NCI-H2029 treated with DMSO at 0.1 percent for 48 hours (cell line): ENCODE results near the gene ADGRD2.
A peak's percentile ranks its signal among the peaks of the same experiment; 100 is the strongest.
"Not testable (repeated sequence)": the region's sequence is repeated elsewhere in the genome, so short reads cannot be mapped to it uniquely, and the experiment has no call there.

ENCODE experiments used
- DNase-seq: peaks from one replicate; lab custom pipeline; 2025; lab: John Stamatoyannopoulos, UW

Gene ADGRD2

DNA sequence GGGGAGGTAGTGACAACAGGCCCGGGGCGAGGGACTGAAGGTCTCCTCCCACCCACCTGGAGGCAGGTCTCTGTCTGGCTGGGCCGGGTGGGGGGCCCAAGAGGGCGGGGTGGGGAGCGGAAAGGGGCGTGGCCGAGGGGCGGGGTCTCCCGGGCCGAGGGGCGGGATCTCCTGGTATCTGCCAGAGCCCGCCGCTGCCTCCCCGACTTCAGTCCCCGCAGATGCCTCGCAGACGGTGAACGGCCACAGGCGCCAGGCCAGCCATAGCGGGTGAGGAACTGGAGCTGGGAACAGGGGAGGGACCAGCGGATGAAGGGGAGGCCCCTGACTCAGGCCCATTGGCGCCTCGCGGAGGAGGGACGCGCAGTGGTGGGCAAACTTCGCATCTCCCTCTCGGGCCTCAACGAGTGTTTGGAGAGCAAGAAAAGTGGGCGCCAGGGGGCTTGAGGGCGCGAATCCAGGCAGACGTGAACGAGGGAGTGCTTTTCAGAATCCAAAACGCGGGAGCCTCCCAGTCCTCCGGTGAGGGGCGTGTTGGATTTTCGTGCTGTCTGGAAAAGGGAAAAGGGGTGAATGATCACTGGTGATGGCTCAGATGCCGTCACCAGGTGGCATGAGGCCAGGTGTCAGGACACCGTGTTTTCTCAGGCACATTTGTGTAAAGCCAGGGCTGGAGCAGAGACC is at the start of gene ADGRD2:
Gene ADGRD2 (plus strand): TSS at position 211 of the 684 bp plus-strand sequence. CDS start 1,216 bp downstream, outside the sequence.
- no peak for DNase-seq

GRCh38 chr9:124403246-124403645 is 47.0 kb upstream of the ADGRD2 start:
- no peak for DNase-seq

DNA sequence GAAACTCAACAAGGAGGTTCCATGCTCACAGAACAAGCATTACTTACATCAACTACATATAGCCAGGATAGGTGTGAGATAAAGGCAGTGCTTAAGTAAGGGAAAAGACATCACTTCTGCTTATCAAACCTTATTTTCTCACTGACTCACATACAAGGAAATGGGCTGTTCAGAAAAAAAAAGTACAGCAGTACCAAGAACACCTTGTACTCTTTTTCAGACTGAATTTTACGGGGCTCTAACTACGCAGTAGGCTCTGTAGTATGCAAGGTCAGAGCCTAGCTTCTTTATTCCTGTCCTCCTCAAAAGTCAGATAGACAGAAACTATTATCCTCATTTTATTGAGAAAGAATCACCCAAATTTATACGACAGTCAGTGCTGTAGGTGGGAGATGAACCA is 40.8 kb upstream of the ADGRD2 start:
- no peak for DNase-seq

DNA sequence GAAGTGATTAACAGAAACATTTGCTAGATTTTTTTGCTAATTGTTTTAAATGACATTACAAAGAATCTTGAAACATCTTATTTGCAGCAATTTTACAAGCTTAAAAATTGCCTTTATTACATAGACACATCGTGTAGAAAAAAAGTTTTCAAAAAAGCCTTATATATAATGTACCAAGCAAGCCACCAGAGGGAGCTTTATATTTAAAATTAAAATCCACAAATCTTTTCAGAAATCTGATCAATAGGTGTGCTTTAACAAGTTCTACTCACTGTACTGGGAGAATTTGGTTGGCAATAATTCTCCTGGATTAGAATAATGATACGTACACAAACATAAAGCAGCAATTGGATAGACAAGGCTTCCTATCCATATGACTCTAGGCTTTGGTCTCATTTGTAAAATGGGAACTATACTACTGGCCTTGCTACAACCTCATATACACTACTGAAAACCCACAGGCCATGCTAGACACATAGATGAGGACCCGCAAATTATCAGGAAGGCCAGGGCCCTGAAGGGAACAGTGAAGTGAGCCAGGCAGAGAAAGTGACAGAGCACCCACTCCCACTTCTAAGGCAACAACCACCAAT is 39.8 kb upstream of the ADGRD2 start:
- no peak for DNase-seq

- no peak for DNase-seq
These were observed 38.6 kb upstream of the ADGRD2 start for GRCh38 chr9:124411514-124412227.

GRCh38 chr9:124412228-124412575 is 38.0 kb upstream of the ADGRD2 start:
- DNase-seq = no peak

DNA sequence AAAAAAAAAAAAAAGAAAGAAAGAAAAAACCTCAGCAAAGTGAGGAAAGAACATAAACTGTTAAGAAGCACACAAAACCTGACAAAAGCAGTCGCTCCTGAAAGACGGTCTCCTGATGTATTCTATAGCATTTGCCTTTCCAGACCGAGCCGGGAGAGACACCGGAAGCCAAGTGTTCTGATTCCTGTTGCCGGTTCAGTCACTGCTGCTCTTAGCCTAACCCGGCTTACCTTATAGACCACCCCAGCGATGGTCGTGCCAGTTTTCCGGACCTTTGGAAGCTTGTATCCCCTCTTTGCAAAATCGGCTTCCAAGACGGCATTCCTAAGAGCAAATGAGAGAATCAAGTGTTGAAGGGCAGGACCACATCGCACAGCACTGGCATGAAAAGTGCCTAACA is 35.6 kb upstream of the ADGRD2 start:
- DNase-seq = no peak

- DNase-seq = peak; percentile 93
These were observed 35.0 kb upstream of the ADGRD2 start, which contains the start of gene PSMB7 for GRCh38 chr9:124415102-124415851. Gene PSMB7, minus strand, starts transcription at chr9:124415442. Its CDS starts 17 bp downstream, at chr9:124415425.

DNA sequence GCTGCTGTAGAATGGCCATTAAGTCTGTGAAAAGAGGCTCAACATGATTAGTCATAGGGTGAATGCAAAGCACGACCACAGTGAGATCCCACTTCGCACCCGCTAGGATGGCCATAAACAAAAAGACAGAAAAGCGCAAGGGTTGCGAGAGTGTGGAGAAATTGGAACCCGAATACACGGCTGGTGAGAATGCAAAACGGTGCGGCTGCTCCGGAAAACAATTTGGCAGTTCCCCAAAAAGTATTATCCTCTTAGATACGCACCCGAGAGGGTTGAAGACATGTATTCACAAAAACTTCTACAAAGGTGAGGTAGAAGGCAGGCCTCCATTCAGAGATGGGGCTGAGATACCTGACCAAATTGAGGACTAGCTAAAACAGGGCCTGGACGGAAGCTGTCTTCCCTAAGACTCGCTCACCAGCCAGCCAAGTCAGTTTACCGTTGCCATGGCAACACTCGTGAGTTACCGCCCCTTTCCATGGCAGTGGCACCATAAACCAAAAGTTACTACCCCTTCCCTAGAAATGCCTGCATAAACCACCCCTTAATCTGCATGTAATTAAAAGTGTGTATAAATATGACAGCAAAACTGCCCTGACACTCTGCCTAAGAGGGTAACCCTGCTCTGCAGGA is 34.3 kb upstream of the ADGRD2 start:
- DNase-seq = no peak

DNA sequence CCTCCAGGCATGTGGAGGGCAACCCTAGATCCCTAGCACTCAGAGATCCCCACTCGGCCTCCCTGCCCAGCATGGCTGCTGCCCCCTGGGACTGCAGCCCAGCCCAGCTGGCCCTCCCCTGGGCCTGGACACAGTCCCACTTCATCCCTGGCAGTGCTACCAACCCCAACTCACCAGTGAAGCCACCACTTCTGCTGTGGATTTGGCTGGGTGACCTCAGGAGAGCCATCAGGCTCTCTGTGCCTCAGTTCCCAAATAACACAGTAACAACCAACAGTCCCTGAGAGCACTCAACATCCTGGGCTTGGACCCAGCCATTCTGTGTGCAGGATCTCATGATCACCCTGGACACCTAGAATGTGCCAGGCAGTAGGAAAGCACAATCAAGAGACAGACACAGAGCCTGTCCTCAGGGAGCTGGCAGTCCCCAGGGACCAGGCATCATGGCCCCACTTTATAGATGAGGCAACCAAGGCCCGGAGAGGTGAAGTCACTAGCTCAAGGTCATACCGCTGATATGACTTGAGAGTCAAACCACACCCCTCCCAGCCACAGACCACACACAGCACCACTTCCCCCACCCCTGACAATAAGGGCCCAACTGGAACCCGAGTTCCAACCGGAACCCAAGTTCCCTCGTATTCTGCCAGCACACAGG is 30.3 kb upstream of the ADGRD2 start:
- DNase-seq = no peak

DNA sequence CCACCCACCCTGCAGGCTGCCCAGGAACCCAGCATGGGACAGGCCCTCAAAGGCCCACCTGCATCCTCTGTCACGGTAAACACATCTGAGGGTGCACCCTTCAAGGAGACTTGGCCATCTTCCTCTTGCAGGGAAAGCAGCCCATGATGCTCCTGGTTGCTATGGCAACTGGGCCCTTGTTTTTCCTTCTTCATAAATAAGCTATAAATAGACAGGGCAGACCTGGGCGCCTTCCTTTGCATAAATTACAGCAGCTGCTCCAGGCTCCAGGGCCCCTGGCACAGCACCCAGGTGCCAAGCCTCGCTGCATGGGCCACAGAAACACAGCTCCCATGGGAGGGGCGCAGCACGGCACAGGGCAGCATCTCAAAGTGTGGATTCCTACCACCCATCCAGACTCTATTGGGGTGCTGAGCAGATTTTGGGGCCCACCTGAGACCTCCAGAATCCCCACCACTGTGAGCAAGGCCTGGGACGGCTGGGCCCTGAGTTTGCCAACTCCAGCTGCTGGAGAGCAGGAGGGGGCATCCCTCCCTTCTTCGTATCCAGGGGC is 29.2 kb upstream of the ADGRD2 start:
- DNase-seq = peak; percentile 87

DNA sequence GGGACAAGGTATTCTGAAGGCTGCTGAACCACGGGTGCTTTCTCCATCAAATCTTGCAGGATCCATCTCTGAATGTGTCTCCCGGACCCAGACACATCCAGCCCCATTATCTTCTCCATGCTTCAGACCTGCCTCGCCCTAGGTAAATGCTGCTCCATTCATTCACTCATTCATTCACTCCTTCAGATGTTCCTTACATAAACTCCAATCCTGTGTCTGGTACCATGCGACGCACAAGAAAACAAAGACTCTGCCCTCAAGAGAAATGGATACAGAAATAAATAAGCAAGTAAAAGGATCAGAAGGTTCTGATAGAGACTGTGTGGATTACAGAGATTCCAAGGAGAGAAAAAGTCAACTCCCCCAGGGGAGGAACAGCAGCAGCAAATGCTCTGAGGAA is 27.1 kb upstream of the ADGRD2 start:
- DNase-seq = no peak

DNA sequence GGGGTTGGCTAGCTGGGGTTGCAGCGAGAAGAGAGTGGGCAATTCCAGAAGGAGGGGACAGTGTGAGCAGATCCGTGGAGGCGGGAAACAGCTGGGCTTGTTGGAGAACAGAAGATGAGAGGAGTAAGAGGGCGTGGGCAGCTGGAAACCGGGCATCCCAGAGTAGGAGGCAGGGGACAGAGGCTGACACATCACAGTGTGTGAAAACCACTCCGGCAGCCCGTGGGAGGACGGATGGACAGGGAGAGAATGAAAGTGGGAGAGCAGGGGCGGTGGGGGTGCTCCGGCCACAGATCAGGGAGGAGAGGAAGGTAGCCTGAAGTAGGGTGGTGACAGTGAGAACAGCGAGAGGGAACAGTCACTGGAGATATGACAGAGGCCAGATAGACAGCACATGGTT is 26.7 kb upstream of the ADGRD2 start:
- no peak for DNase-seq

- not testable (repeated sequence) for DNase-seq
These were observed 24.5 kb upstream of the ADGRD2 start for GRCh38 chr9:124425733-124426132.

DNA sequence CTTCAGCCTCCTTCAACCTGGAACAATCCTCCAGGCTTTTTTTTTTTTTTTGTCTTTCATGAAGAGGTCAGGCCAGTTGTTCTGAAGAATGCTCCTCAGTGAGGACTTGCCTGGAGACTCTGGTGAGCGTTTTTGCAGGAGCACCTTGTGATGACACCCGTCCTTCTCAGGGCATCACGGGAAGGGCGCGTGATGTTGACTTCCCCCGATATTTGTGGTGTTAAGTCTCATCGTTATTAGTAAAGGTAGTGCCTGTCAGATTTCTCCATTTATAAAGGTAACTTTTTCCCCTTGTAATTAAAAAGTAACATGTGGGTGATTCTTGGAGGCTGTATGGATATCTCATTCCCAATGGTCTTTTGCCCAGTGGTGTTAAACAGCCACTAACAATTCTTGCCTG is 23.9 kb upstream of the ADGRD2 start:
- no peak for DNase-seq

GRCh38 chr9:124427281-124427680 is 23.0 kb upstream of the ADGRD2 start:
- DNase-seq = no peak

DNA sequence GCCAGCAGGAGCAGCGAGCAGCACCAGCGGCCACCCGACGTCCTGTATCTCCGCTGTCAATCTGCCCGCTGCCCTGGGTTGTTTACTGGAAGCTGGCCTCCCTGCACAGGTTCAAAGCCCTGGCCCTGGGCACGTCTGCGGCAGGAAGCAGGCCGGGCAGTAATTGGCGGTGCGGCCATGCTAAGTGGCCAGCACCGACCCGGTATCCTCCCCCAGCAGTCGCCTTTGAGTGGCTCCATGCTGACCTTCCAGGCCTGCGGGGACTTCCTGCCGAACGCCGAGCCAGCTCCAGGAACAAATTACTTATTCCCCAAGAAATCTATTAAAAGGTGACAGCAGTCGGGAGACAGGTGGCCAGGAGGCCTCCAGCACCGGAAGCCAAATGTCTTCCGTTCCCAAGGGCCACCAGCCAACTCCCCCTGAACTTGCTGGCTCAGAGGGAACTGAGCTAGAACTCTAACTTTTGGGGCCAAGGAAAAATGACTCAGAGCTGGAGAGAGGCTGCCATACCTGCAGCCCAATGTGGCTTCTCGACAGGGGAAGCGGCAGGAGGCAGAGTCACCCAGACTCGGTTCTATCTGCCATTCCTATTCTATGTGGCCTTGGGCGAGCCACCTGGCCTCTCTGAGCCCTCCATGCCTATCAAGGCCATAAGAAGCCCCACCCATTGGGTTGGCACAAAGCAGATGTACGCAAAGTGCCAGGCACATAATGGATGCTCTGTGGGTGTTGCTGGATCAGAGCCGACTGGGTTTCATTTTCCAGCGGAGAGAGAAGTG is 21.3 kb upstream of the ADGRD2 start:
- peak; percentile 72 for DNase-seq

DNA sequence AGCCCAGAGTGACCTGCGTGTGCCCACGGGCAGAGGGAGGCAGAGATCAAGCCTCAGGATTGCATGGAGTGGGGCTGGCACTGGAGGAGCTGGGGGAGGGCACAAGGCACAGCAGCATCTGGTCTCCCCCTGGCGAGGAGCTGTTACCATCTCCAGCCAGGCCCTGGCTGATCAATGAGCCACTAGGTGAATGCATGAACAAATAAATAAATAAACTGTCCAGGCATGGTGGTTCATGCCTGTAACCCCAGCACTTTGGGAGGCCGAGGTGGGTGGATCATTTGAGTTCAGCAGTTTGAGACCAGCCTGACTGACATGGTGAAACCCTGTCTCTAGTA is 20.8 kb upstream of the ADGRD2 start:
- DNase-seq = no peak

- DNase-seq = no peak
These were observed 13.9 kb upstream of the ADGRD2 start for GRCh38 chr9:124436320-124436719.

- DNase-seq = peak; percentile 24
These were observed 13.2 kb upstream of the ADGRD2 start for GRCh38 chr9:124437086-124437485.

GRCh38 chr9:124438091-124438490 is 12.2 kb upstream of the ADGRD2 start:
- no peak for DNase-seq
